Effector memory CD4-positive, alpha-beta T cell (primary cell): Measurements from ENCODE around the gene CSHL1.
A peak's percentile ranks its signal among the peaks of the same experiment; 100 is the strongest.
"Not testable (repeated sequence)": the region's sequence is repeated elsewhere in the genome, so short reads cannot be mapped to it uniquely, and the experiment has no call there.

Experiments
- DNase-seq, 3 donors: peaks; one replicate each; pipeline ENCODE4 v3.0.0-alpha.2; 2020
- H3K27ac ChIP-seq: 2 replicates; pipeline ENCODE4 v1.7.0; 2013; ENCODE audit warnings: mild to moderate bottlenecking, low read length, moderate library complexity; ENCODE audit not compliant: insufficient read depth, poor library complexity, severe bottlenecking
- H3K27me3 ChIP-seq: replicated peaks from 2 replicates; pipeline ENCODE4 v1.7.0; 2013; ENCODE audit warnings: mild to moderate bottlenecking, low read length; ENCODE audit not compliant: insufficient read depth, control insufficient read depth, poor library complexity, severe bottlenecking
- H3K36me3 ChIP-seq: 2 replicates; pipeline ENCODE4 v1.7.0; 2013; ENCODE audit warnings: mild to moderate bottlenecking, low read length, moderate library complexity; ENCODE audit not compliant: control insufficient read depth, insufficient read depth
- H3K4me1 ChIP-seq: 2 replicates; pipeline ENCODE4 v1.7.0; 2013; ENCODE audit warnings: low read length, mild to moderate bottlenecking; ENCODE audit not compliant: control insufficient read depth, insufficient read depth, poor library complexity, severe bottlenecking
- H3K4me3 ChIP-seq: 2 replicates; pipeline ENCODE4 v1.7.0; 2013; ENCODE audit warnings: low read length, low read depth, mild to moderate bottlenecking; ENCODE audit not compliant: insufficient read depth, poor library complexity, severe bottlenecking
- H3K9me3 ChIP-seq: 2 replicates; pipeline ENCODE4 v1.7.0; 2013; ENCODE audit warnings: mild to moderate bottlenecking, low read length, moderate library complexity; ENCODE audit not compliant: control insufficient read depth

The CSHL1 gene

DNA sequence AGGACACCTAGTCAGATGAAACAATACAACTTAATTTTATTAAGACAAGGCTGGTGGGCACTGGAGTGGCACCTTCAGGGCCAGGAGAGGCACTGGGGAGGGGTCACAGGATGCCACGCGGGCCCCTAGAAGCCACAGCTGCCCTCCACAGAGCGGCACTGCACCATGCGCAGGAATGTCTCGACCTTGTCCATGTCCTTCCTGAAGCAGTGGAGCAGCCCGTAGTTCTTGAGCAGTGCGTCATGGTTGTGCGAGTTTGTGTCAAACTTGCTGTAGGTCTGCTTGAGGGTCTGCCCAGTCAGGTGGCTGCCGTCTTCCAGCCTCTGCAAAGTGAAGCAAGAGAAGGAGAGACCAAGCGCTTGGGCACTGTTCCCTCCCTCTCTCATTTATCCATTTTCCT, 1.5 kb downstream of the CSHL1 start:
- not testable (repeated sequence) for H3K27me3 ChIP-seq, H3K36me3 ChIP-seq, H3K27ac ChIP-seq, H3K4me3 ChIP-seq, H3K4me1 ChIP-seq, DNase-seq, H3K9me3 ChIP-seq

DNA sequence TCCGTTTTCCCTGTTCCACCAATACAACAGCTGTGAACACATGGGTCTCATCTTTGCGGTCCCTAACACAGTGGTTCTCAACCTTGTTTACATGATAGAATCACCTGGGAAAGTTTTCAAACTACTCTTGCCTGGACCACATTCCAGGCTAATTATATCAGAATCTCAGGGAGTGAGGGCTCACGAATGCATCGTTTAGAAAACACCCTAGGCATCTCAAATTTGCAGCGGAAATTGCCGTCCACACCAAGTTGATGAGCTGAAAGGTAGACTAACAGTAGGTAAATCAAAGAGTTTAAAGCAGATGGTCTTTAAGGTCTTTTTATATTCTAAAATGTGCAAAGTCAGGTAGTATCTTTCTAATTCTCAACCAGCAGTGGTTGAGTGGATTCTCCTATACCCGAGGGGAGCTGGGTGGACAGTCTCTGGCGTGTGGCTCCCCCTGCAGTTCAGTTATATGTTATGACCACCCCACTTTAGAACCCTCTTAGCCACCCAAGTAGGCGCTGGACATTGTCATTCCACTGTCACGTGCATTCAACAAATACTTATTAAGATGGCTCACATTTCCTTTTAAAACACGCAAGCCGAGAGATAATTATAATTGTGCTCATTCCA, 3.8 kb downstream of the CSHL1 start:
- not testable (repeated sequence) for H3K27me3 ChIP-seq, DNase-seq, H3K9me3 ChIP-seq, H3K4me3 ChIP-seq, H3K4me1 ChIP-seq, H3K27ac ChIP-seq, H3K36me3 ChIP-seq

DNA sequence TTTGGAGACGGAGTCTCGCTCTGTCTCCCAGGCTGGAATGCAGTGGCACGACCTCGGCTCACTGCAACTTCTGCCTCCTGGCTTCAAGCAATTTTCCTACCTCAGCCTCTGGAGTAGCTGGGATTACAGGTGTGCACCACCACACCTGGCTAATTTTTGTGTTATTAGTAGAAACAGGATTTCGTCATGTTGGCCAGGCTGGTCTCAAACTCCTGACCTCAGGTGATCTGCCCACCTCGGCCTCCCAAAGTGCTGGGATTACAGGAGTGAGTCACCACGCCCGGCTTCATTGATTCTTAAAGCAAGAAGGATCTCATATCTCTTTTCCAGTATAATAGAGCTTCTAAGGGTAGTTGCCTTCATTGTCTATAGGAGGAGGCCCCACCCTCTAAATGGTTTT, 6.3 kb downstream of the CSHL1 start:
- not testable (repeated sequence) for H3K4me3 ChIP-seq, DNase-seq, H3K36me3 ChIP-seq, H3K27ac ChIP-seq, H3K27me3 ChIP-seq, H3K4me1 ChIP-seq, H3K9me3 ChIP-seq

DNA sequence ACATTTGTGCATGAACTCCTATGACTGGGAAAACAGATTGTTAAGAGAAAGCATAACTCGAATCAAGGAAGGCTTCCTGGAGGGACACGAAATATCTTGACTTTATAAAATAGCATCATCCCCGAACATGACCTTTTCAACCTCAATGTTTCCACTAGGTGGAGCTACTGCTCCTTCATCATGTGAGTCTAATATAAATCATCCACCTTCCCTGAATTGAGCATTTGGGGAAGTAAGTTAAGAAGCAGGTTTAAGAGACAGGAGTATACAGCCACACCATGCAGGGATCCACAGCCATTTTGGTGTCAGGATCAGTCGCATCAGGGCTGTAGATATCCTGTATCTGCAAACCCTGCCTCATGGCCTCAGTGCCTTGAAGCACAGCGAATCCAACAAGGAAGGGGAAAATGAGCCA, 7.3 kb downstream of the CSHL1 start:
- H3K4me3 ChIP-seq, H3K27me3 ChIP-seq, H3K36me3 ChIP-seq, H3K27ac ChIP-seq, DNase-seq, H3K4me1 ChIP-seq, H3K9me3 ChIP-seq: not testable (repeated sequence)

DNA sequence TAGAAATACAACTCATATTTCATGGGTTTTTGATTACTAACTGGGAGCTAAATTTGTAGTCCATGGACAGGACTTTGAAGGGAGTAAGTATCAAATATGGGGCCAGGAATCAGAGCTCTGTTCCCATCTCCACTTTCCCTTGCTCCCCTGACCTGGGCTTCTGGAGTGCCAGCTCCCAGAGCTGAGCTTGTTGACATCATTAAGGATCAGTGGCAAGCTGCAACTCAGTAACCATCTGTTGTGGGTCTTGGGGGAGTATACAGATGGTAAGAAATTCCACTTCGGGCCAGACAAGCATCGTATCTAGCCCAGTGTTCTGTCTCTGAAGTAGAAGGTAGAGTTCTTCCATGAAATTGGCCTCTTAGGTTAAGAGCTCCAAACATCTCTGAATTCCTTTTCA, 9.1 kb downstream of the CSHL1 start:
- H3K4me3 ChIP-seq, H3K4me1 ChIP-seq, DNase-seq, H3K36me3 ChIP-seq, H3K27ac ChIP-seq, H3K27me3 ChIP-seq, H3K9me3 ChIP-seq: not testable (repeated sequence)

DNA sequence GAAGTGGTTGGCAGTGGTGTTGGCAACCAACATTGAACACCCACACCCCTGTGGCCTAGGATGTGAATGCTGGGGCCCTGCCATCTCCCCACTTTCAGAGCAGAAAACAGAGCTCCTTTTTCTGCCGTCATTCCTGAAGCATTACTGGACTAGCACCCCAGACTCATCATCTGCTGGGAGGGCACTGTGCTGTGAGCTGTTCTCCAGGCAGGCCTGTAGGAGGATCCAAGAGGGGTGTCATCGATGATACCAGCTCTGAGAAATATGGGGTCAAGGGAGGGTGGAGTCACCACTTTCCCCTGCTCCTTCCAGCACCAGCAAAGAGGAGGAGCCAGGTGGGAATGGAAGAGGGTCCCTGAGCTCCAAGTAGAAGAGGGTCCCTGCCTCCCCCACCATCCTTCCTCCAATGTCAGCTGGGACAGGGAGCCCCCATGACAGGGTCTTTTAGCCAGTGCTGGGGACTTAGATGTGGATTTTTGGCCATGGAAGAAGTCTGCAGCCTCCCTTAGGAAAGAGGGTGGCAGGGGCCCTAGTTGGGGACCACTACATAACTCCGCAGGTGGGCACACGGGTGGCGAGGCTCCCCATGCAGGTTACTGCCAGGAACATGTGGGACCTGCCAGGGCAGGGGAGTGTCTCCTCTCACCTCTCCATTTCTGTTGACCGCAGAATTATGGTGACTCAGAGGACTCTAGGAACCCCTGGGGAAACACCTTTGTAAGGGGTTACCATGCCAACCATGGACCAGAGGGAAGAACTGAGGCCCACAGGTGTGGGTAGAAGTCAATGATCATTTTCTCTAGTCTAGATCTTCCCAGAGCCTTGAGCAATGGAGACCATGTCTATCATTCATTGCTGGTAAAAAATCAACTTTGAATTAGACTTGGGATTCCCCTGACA, 11.9 kb downstream of the CSHL1 start:
- not testable (repeated sequence) for H3K9me3 ChIP-seq, H3K27me3 ChIP-seq, H3K4me3 ChIP-seq, H3K27ac ChIP-seq, H3K36me3 ChIP-seq, H3K4me1 ChIP-seq
- peak; percentile 12 to 18 (median 18) for DNase-seq

DNA sequence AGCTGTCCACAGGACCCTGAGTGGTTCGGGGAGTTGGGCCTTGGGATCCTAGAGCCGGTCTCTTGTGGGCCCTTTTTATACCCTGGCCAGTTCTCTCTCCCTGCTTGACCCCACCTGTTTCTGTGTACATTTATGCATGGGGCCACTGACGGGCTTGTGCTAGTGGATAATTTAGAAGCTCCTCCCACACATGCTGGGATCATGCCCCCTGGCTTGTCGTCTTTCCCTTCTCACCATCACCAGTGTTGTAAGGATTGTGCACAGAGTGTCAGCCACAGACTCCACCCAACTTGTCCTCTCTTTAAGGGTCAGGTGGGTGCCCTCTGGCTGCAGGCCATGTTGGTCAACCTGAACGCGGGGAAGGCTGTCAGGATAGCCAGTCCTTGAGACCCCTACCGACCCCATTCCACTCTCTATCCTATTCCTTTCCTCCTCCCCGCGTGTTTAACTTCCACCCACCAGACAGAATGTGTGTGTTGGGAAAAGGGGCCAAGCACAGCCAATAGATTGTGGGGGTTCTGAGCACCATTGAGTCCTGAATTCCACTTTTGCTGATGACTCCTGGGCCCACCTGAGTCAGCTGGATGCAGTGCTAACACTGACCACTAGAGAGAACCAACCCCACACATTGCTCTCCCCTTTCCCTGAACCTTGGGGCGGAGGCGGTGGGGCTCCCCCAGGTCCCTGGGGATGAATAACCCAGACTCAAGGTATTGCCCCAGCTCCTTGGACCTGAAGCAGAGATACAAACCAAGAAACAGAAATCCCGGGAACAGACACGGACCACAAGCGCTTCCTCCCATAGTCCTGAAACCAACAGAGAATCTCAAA, 14.3 kb downstream of the CSHL1 start, which contains the start of gene CSH1:
Gene CSH1 (minus strand): TSS at position 51 of the 831 bp plus-strand sequence. CDS start 63 bp downstream, outside the sequence.
- H3K4me1 ChIP-seq, DNase-seq, H3K27ac ChIP-seq, H3K9me3 ChIP-seq, H3K27me3 ChIP-seq, H3K4me3 ChIP-seq, H3K36me3 ChIP-seq: not testable (repeated sequence)

DNA sequence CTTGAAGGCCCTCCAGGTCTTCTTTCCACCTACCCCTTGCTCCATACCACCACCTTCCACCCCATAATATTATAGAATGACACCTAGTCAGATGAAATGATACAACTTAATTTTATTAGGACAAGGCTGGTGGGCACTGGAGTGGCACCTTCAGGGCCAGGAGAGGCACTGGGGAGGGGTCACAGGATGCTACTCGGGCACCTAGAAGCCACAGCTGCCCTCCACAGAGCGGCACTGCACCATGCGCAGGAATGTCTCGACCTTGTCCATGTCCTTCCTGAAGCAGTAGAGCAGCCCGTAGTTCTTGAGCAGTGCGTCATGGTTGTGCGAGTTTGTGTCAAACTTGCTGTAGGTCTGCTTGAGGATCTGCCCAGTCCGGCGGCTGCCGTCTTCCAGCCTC, 16.2 kb downstream of the CSHL1 start:
- not testable (repeated sequence) for H3K27ac ChIP-seq, H3K4me1 ChIP-seq, H3K27me3 ChIP-seq, DNase-seq, H3K4me3 ChIP-seq, H3K36me3 ChIP-seq, H3K9me3 ChIP-seq

DNA sequence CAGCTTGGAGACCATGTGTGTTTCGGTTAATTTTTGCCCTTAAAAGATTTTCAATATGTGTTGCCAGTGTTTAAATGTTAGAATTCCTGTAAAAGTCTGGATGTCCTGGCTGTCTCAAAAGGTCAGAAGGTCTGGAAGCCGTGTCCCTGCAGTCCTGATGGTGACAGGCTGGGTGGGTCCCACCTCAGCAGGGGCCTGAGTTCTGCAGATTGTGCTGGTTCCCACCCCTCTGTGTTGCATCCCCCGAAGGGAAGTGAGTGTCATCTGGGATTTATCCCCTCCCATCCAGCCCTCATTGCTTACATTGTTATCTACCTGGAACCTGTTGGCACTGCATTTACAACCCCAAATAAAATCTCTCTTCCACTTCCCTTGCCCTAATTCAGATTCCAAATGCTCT, 17.0 kb downstream of the CSHL1 start:
- not testable (repeated sequence) for DNase-seq, H3K27ac ChIP-seq

More for the DNA sequence above, 17.0 kb downstream of the CSHL1 start:
- not testable (repeated sequence) for H3K4me3 ChIP-seq, H3K4me1 ChIP-seq, H3K27me3 ChIP-seq, H3K9me3 ChIP-seq, H3K36me3 ChIP-seq
